Measurements from ENCODE around the gene ITPK1. TPM values are rescaled to one million over a fixed set of nuclear protein-coding genes. Genes with fewer than 3 reads are reported as not detected.

The ITPK1 gene
- polyA plus RNA-seq, 1 of the 3 experiments (the other 2 are of a cell fraction), result 23.2 TPM

DNA sequence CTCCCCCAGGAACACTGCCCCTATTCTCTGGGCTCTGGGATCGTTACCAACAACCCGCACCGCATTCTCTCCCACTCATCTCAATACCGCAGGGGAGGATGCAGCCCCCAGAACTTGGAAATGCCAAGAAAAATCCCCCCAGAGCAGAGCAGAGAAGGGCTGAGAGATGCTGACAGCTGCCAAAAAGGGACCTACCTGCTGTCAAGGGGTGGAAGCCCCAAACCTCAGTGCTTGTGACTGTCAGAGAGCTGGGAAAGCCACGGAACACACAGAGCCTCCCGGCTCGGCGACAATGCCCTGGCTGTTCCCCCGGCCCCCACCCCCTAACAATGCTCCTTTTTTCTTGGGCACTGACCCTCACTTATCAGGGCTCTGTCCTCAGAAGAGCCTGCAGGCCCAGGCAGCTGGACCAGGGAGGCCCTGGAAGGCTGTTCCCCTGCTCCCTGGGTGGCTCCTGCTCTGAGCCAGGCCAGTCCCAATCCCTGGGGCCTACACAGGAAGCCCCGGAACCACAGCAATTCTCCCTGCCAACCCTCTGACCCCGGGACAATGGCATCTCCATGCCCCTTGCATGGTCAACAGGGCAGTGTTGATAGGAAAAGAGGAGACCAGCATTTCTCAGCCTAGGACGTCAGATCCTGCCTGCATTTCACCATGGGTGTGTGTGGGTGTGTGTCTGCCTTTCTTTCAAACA lies 78.9 kb downstream of the ITPK1 start:
- H3K27ac ChIP-seq (ENCODE audit: low read depth in 2 of 2, low read length in 1 of 2), result no peak overlapping the region; a peak in 1 of 4 replicates
- no peaks in the 10 kb centered on the region for H3K36me3 ChIP-seq (replicated peaks in 1 of 2; ENCODE audit: control insufficient read depth in 1 of 2, insufficient read depth in 2 of 2, low read length in 1 of 2)
- TF ChIP-seq, protein P1, sequence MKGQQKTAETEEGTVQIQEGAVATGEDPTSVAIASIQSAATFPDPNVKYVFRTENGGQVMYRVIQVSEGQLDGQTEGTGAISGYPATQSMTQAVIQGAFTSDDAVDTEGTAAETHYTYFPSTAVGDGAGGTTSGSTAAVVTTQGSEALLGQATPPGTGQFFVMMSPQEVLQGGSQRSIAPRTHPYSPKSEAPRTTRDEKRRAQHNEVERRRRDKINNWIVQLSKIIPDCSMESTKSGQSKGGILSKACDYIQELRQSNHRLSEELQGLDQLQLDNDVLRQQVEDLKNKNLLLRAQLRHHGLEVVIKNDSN (IDR thresholded peaks at IDR 0.05; ENCODE audit: borderline replicate concordance, low read depth), result no peak
- TF ChIP-seq SIN3A (IDR thresholded peaks at IDR 0.05; ENCODE audit: borderline replicate concordance, low read depth, low read length) (no peak), RXRA (IDR thresholded peaks at IDR 0.05; ENCODE audit: borderline replicate concordance, low read depth) (no peak), POLR2AphosphoS5 (IDR thresholded peaks at IDR 0.05; ENCODE audit: low read depth, low read length) (no peak), FOSL2 (IDR thresholded peaks at IDR 0.05; ENCODE audit: borderline replicate concordance, low read depth) (no peak), GATA2 (CRISPR knock-in tag; IDR thresholded peaks at IDR 0.05) (no peak), GABPA (IDR thresholded peaks at IDR 0.05; ENCODE audit: low read depth) (no peak), JUND (IDR thresholded peaks at IDR 0.05) (no peak), ELF1 (IDR thresholded peaks at IDR 0.05) (no peak), EZH2phosphoT487 (IDR thresholded peaks at IDR 0.05; ENCODE audit: borderline replicate concordance, low read depth) (no peak), FOXM1 (IDR thresholded peaks at IDR 0.05; ENCODE audit: low read depth) (no peak), NFIC (IDR thresholded peaks at IDR 0.05; ENCODE audit: borderline replicate concordance) (no peak), EP300 (IDR thresholded peaks at IDR 0.05; ENCODE audit: borderline replicate concordance in 1 of 2, low read depth in 1 of 2, low read length in 1 of 2) (no peak)
- TF ChIP-seq, protein P2, sequence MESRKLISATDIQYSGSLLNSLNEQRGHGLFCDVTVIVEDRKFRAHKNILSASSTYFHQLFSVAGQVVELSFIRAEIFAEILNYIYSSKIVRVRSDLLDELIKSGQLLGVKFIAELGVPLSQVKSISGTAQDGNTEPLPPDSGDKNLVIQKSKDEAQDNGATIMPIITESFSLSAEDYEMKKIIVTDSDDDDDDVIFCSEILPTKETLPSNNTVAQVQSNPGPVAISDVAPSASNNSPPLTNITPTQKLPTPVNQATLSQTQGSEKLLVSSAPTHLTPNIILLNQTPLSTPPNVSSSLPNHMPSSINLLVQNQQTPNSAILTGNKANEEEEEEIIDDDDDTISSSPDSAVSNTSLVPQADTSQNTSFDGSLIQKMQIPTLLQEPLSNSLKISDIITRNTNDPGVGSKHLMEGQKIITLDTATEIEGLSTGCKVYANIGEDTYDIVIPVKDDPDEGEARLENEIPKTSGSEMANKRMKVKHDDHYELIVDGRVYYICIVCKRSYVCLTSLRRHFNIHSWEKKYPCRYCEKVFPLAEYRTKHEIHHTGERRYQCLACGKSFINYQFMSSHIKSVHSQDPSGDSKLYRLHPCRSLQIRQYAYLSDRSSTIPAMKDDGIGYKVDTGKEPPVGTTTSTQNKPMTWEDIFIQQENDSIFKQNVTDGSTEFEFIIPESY (IDR thresholded peaks at IDR 0.05; ENCODE audit: borderline replicate concordance, low read depth), result no peak
- TF ChIP-seq, protein P3, sequence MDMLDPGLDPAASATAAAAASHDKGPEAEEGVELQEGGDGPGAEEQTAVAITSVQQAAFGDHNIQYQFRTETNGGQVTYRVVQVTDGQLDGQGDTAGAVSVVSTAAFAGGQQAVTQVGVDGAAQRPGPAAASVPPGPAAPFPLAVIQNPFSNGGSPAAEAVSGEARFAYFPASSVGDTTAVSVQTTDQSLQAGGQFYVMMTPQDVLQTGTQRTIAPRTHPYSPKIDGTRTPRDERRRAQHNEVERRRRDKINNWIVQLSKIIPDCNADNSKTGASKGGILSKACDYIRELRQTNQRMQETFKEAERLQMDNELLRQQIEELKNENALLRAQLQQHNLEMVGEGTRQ (IDR thresholded peaks at IDR 0.05; ENCODE audit: borderline replicate concordance, low read depth, low read length), result no peak
- TF ChIP-seq, protein P4, sequence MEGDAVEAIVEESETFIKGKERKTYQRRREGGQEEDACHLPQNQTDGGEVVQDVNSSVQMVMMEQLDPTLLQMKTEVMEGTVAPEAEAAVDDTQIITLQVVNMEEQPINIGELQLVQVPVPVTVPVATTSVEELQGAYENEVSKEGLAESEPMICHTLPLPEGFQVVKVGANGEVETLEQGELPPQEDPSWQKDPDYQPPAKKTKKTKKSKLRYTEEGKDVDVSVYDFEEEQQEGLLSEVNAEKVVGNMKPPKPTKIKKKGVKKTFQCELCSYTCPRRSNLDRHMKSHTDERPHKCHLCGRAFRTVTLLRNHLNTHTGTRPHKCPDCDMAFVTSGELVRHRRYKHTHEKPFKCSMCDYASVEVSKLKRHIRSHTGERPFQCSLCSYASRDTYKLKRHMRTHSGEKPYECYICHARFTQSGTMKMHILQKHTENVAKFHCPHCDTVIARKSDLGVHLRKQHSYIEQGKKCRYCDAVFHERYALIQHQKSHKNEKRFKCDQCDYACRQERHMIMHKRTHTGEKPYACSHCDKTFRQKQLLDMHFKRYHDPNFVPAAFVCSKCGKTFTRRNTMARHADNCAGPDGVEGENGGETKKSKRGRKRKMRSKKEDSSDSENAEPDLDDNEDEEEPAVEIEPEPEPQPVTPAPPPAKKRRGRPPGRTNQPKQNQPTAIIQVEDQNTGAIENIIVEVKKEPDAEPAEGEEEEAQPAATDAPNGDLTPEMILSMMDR (IDR thresholded peaks at IDR 0.05), result no peak
- H2AFZ ChIP-seq (ENCODE audit: low read depth), result no peak overlapping the region
- H3K27me3 ChIP-seq (ENCODE audit: insufficient read depth), result no peaks in the 10 kb centered on the region
- H3K4me3 ChIP-seq (ENCODE audit: low read depth in 2 of 2, low read length in 1 of 2), result no peak overlapping the region
- no peak for DNase-seq
- H4K20me1 ChIP-seq (ENCODE audit: insufficient read depth), result 0 out of 2 replicates have a peak, but pooled peaks cover 5% of the 10 kb centered on the region
- POLR2A ChIA-PET, result no interaction called here
- H3K9ac ChIP-seq, result no peak overlapping the region
- 89% methylated on average over 8 of the region's 12 CpGs for whole genome bisulfite sequencing (ENCODE audit: low lambda C conversion rate)
- 0 out of 2 replicates have a peak, but pooled peaks cover 3% of the 10 kb centered on the region for H3K79me2 ChIP-seq (ENCODE audit: insufficient read depth)
- 0 out of 2 replicates have a peak overlapping the region, but pooled peaks have one; percentile 7 for H3K4me2 ChIP-seq
- H3K9me2 ChIP-seq, result no peaks in the 10 kb centered on the region
- no peaks in the 10 kb centered on the region for H3F3A ChIP-seq (replicated peaks; ENCODE audit: insufficient read depth)
- CTCF ChIA-PET, result interaction anchor here (0.7 to 1.4 kb wide), 3 partner anchors 65 to 91 kb away, joined by 3 to 5 read pairs (median 3); no protein-coding TSS in a partner anchor
- H3K4me1 ChIP-seq (ENCODE audit: control insufficient read depth in 1 of 2, insufficient read depth in 2 of 2, low read depth in 1 of 2, low read length in 1 of 2), result peaks cover 8 to 73% of the 10 kb centered on the region in 2 experiments; a peak in 3 of 4 replicates
- no peaks in the 10 kb centered on the region for H3K9me3 ChIP-seq

All from SK-N-SH (cell line).